Fibroblast of pulmonary artery (primary cell): ENCODE data around the gene KPNA3.

ENCODE experiments used
- DNase-seq: peaks from one replicate; pipeline ENCODE4 v3.0.0-alpha.2; 2010; ENCODE audit warnings: low read depth
- H3K4me3 ChIP-seq: replicated peaks from 2 replicates; pipeline ENCODE4 v1.5.1; 2011; ENCODE audit warnings: low read depth, mild to moderate bottlenecking, control low read depth, low read length, moderate library complexity
- TF ChIP-seq, protein P1 (sequence below): IDR thresholded peaks from 2 replicates; pipeline ENCODE4 v1.5.1; 2011; ENCODE audit warnings: mild to moderate bottlenecking, control low read depth, low read length, inconsistent platforms; ENCODE audit errors: missing control alignments

KPNA3 gene

DNA sequence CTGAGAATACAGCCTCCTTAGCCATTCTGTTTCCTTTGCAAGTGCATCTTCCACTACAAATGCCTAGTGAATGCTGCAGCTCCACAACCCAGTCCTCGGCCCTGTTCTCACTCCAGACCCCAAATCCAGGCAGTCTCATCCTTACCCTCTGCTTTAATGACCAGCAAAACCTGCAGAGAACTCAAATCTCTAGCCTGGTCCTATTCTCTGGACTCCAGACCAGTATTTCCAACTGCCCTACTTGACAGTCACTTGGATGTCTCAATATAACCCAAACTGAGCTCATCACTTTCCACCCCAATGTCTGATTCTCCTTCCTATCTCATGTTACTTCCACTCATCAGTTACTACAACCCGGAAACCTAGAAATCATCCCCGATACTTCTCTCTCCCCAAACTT is 98.6 kb downstream of the KPNA3 start:
- TF ChIP-seq, protein P1, sequence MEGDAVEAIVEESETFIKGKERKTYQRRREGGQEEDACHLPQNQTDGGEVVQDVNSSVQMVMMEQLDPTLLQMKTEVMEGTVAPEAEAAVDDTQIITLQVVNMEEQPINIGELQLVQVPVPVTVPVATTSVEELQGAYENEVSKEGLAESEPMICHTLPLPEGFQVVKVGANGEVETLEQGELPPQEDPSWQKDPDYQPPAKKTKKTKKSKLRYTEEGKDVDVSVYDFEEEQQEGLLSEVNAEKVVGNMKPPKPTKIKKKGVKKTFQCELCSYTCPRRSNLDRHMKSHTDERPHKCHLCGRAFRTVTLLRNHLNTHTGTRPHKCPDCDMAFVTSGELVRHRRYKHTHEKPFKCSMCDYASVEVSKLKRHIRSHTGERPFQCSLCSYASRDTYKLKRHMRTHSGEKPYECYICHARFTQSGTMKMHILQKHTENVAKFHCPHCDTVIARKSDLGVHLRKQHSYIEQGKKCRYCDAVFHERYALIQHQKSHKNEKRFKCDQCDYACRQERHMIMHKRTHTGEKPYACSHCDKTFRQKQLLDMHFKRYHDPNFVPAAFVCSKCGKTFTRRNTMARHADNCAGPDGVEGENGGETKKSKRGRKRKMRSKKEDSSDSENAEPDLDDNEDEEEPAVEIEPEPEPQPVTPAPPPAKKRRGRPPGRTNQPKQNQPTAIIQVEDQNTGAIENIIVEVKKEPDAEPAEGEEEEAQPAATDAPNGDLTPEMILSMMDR, result no peak
- H3K4me3 ChIP-seq, result no peak overlapping the region
- no peak for DNase-seq

DNA sequence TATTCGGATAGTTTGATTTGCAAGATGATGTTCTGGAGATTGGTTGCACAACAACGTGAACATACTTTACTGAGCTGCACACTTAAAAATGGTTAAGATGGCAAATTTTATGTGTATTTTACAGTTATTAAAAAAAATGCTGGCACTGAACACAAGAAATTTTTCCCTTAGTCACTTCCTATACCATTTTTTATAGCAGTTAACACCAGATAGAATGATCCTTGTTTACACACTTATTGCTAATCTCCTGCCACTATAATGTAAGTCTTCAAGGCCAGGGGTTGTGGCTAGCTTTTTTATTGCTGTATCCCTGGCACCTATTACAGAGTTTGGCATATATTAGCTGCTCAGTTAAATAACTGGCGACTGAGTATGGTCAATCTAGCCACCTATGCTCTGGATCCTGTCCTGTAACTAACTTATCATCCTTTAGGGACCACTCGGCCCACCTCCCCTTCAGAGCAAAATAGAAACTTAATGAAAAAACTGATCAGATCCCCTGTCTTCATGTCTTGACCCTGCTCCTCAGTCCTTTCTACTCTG is 99.2 kb downstream of the KPNA3 start:
- no peak overlapping the region for H3K4me3 ChIP-seq
- TF ChIP-seq, protein P1, result no peak
- peak; percentile 35 for DNase-seq

DNA sequence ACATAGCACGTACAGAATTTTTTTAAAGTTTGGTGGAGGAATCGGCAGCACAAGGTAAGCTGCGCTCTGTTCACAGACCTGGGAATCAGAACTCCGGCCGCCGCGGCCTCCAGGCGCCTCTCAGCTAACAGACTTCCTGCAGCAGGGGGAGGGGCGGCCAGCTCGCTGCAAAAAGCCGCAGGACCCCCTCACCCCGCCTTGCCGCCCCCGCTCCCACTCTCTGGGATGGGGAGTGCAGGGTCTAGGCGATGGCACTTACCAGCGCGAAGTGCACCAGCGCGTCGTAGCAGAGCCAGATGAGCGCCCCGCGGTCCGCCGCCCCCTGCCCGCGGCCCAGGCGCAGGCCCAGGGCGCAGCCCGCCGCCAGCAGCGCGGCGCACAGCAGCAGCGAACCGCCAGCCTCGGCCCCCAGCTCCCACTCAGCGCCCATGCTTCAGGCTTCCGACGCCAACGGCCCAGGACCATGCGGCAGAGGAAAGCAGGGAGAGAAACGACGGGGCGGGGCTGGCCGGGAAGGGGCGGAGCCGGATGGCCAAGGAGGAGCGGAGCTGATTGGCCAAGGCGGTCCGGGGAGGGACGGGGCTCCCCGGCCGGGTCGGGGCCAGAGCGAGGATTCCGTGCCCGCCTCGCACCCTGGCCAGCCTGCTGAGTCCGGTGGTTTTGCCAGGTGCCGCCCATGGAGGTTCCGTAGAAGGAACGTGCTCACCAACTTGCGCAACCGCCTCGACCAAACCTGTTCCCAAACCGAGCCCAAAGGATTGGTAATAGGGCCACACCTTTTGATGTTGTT is 101.3 kb downstream of the KPNA3 start, which contains the start of gene EBPL:
Gene EBPL, minus strand, starts transcription at position 492 of the 790 bp plus-strand sequence. Its CDS starts 62 bp downstream, at position 430.
- peak; percentile 90 for DNase-seq
- TF ChIP-seq, protein P1, result no peak
- H3K4me3 ChIP-seq, result peak within 1 kb of the TSS; percentile 79

DNA sequence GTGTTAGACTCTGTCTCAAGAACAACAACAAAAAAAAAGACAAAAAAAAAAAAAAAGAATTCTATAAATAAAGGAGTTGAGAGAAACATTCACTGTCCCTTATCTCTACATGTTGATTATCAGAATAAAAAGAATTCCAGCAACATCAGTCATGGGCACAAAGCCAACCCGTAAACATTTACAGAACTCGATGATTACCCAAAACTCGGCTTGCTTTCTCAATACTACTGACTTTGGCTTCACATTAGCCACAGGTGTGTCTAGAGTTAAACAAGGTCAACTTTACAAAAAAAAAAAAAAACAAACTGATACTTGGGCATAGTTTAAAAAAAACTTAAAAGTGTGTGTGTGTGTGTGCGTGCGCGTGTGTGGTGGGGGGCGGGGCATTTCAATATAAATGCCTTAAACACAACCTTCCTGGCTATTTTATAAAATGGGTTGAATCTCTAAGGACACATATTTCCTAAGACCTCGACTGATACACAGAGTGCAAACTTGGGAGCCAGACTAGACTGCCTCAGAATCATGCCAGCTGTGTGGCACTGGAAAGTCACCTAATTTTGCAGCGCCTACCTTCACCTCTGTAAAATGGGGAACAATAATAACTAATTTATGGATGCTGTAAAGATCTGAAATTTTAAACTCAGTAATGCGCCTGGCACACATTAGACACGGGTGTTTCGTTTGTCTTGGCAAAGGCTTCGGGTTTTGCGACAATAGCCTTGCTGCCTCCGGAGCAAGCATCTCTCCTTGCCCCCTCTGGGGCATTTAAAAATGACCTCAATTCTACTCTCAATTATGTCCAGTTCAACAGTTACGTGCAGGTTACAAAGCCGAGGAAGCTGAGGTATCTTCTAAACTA is 102.1 kb downstream of the KPNA3 start:
- H3K4me3 ChIP-seq, result peak overlapping the region; percentile 79
- TF ChIP-seq, protein P1, result no peak
- peak; percentile 75 for DNase-seq

DNA sequence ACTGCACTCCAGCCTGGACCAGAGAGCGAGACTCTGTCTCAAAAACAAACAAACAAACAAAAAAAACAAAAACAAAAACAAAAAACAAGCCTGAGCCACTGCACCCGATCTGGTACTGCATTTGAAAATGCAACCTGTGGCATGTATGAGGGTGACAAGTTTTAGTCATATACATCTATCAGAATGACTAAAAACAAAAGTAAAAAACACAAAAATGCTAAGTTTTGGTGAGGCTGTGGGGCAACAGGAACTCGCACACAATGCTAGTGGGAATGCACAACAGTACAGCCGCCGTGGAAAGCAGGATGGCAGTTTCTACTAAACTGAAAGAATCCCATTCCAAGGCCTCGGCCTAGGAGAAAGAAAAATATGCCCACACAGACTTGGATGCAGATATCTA is 109.0 kb downstream of the KPNA3 start:
- TF ChIP-seq, protein P1, result no peak
- H3K4me3 ChIP-seq, result no peak overlapping the region
- DNase-seq, result no peak

DNA sequence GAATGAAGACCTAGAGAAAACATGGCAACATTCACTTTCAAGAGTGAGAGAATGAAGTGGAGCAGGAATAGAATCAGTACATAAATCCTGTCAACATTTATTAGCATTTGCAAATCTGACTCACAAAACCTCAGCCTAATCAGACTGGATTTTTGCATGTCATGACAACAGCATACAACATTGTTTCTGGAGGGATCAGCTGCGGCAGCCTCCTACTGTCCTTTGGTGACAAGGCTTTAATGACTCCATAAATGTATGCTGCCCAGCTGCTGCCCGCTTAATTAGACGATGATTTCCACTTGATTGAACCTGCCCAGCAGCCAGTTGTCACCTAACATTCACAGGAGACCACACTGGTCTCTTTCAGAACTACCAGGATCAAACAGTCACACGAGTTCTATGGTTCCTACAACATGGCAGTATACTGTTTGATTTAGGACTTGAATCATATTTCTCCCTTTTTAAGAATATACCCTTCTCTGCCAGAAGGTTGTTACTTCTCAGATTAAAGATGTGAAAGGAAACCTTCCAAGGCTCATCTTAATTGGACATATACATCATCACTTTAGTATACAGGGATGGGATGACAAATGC is 110.5 kb downstream of the KPNA3 start:
- TF ChIP-seq, protein P1, result no peak
- no peak overlapping the region for H3K4me3 ChIP-seq
- DNase-seq, result peak; percentile 16
